Endothelial cell of umbilical vein (primary cell): ENCODE results near the gene CNOT6L. TPM values are rescaled to one million over a fixed set of nuclear protein-coding genes. Genes with fewer than 3 reads are reported as not detected.

Experiments
- BruUV-seq: library from RNA; stranded (reverse); fragments of 400-500 nt; replicated peaks from 2 replicates; lab custom pipeline; 2021; lab: Mats Ljungman, UMichigan
- CTCF ChIA-PET: fragments of 300-600, 350-600 bp; sonication (Branson Sonifier 250); formaldehyde crosslinking; loops from one replicate; lab custom pipeline; 2021; ENCODE audit warnings: antibody characterized with exemption, inconsistent platforms; lab: Charles Lee
- POLR2A ChIA-PET: fragments of 300-600, 350-600 bp; sonication (Branson Sonifier 250); formaldehyde crosslinking; loops from one replicate; lab custom pipeline; 2021; ENCODE audit warnings: antibody characterized with exemption, inconsistent platforms; lab: Charles Lee
- DNase-seq: peaks from one replicate; pipeline ENCODE4 v3.0.0-alpha.2; 2011; ENCODE audit warnings: low read depth, low spot score
- FAIRE-seq: peaks from 2 replicates; lab custom pipeline; 2011; peaks lifted over from hg19 to GRCh38; lab: Jason Lieb, UNC
- H2AFZ ChIP-seq: 2 replicates; pipeline ENCODE4 v1.6.0; 2012; ENCODE audit warnings: low read depth, low read length, control low read depth, inconsistent platforms
- H3K27ac ChIP-seq: 2 replicates; pipeline ENCODE4 v1.5.1; 2011; ENCODE audit warnings: low read depth, mild to moderate bottlenecking, control low read depth, low read length, moderate library complexity; ENCODE audit not compliant: insufficient read depth
- H3K27me3 ChIP-seq, 2 experiments: 2 replicates each; pipeline versions ENCODE4 v1.6.0 to v1.6.1; 2011; ENCODE audit warnings: low read length in 2 of 2, mixed read lengths in 1 of 2; ENCODE audit not compliant: control insufficient read depth in 2 of 2, insufficient read depth in 2 of 2
- H3K36me3 ChIP-seq, 2 experiments: 2 replicates in 1 of 2; 3 replicates in 1 of 2; pipeline ENCODE4 v1.5.1; 2011; ENCODE audit warnings: low read length in 2 of 2, mild to moderate bottlenecking in 1 of 2, moderate library complexity in 1 of 2; ENCODE audit not compliant: control insufficient read depth in 2 of 2, insufficient read depth in 2 of 2; ENCODE audit errors: extremely low read depth in 1 of 2
- H3K4me1 ChIP-seq: 3 replicates; pipeline ENCODE4 v1.5.1; 2011; ENCODE audit warnings: mild to moderate bottlenecking, low read length; ENCODE audit not compliant: control insufficient read depth, insufficient read depth; ENCODE audit errors: extremely low read depth
- H3K4me2 ChIP-seq: 2 replicates; pipeline ENCODE4 v1.6.1; 2011; ENCODE audit warnings: low read length, control low read depth, mixed read lengths; ENCODE audit not compliant: insufficient read depth
- H3K4me3 ChIP-seq, 3 experiments: fragments of 200-600 bp in 1 of 3; sonication (generic), shearing (Covaris generic) in 1 of 3; replicated peaks in 1 of 3; 2 replicates each; pipeline ENCODE4 v1.5.1; 2011 to 2016; ENCODE audit warnings: control low read depth in 3 of 3, low read length in 3 of 3, mild to moderate bottlenecking in 2 of 3, inconsistent platforms in 1 of 3, low read depth in 1 of 3, moderate library complexity in 1 of 3; ENCODE audit not compliant: insufficient read depth in 1 of 3
- H3K79me2 ChIP-seq: 2 replicates; pipeline ENCODE4 v1.6.0; 2012; ENCODE audit warnings: low read length, inconsistent platforms; ENCODE audit not compliant: control insufficient read depth, insufficient read depth
- H3K9ac ChIP-seq: replicated peaks from 2 replicates; pipeline ENCODE3; 2011; ENCODE audit warnings: low read length, control low read depth; ENCODE audit not compliant: insufficient read depth; ENCODE audit errors: extremely low read depth
- H3K9me1 ChIP-seq: replicated peaks from 3 replicates; pipeline ENCODE4 v1.6.0; 2011; ENCODE audit warnings: mild to moderate bottlenecking, low read length; ENCODE audit not compliant: control insufficient read depth, insufficient read depth; ENCODE audit errors: extremely low read depth
- H3K9me3 ChIP-seq: replicated peaks from 2 replicates; pipeline ENCODE4 v1.5.1; 2012; ENCODE audit warnings: low read length, inconsistent platforms; ENCODE audit not compliant: control insufficient read depth, insufficient read depth
- H4K20me1 ChIP-seq: replicated peaks from 2 replicates; pipeline ENCODE3; 2011; ENCODE audit warnings: mild to moderate bottlenecking, low read length; ENCODE audit not compliant: control insufficient read depth, insufficient read depth; ENCODE audit errors: extremely low read depth
- EZH2 ChIP-seq: IDR thresholded peaks from 2 replicates; pipeline ENCODE4 v1.6.1; 2012; ENCODE audit warnings: borderline replicate concordance, low read depth, mild to moderate bottlenecking, moderate library complexity, low read length, inconsistent platforms; ENCODE audit not compliant: severe bottlenecking
- FOS ChIP-seq: IDR thresholded peaks from 2 replicates; pipeline ENCODE4 v1.6.1; 2011; ENCODE audit warnings: mild to moderate bottlenecking, low read length, moderate library complexity, borderline replicate concordance; ENCODE audit not compliant: insufficient read depth
- GATA2 ChIP-seq: IDR thresholded peaks from 2 replicates; pipeline ENCODE4 v1.7.0; 2011; ENCODE audit warnings: low read depth, mild to moderate bottlenecking, moderate library complexity, mixed read lengths, low read length; ENCODE audit not compliant: insufficient read length, insufficient read depth
- JUN ChIP-seq: IDR thresholded peaks from 2 replicates; pipeline ENCODE4 v1.6.1; 2011; ENCODE audit warnings: borderline replicate concordance, low read depth; ENCODE audit not compliant: insufficient read length, insufficient read depth
- MYC ChIP-seq: IDR thresholded peaks from one replicate; pipeline ENCODE4 v1.6.1; 2011; ENCODE audit warnings: mild to moderate bottlenecking, low read depth, low read length
- POLR2A ChIP-seq: IDR thresholded peaks from 2 replicates; pipeline ENCODE4 v1.6.1; 2012; ENCODE audit warnings: low read depth, mild to moderate bottlenecking, control low read depth, low read length
- POLR2AphosphoS5 ChIP-seq: IDR thresholded peaks from 2 replicates; pipeline ENCODE4 v1.6.1; 2012; ENCODE audit warnings: low read depth, mild to moderate bottlenecking, control low read depth, low read length, moderate library complexity; ENCODE audit not compliant: insufficient read depth
- dilution Hi-C: fragments of 300-500 bp; cut with MboI; formaldehyde crosslinking; loops from one replicate; pipeline ENCODE4 v1.15.0; 2019; ENCODE audit warnings: low sequenced_read_pairs; ENCODE audit not compliant: extremely low pct_ligation_motif_present
- intact Hi-C: fragments of 100-400 bp; cut with micrococcal nuclease; formaldehyde crosslinking; loops from one replicate; pipeline ENCODE4 v1.10.0; 2022
- polyA plus RNA-seq, 4 experiments: library from polyadenylated mRNA; depleted of rRNA in 3 of 4; stranded (reverse) in 3 of 4; unstranded in 1 of 4; fragments of >200 nt; gene quantifications; 2 replicates each; pipeline versions ENCODE4 v1.2.1 to v1.2.3, GENCODE V29; 2011 to 2012; ENCODE audit warnings: missing spikeins in 1 of 4
- total RNA-seq: library from RNA; stranded (reverse); gene quantifications from 2 replicates; pipeline ENCODE4 v1.2.3, GENCODE V29; 2021
- TF ChIP-seq, protein P1 (sequence below): IDR thresholded peaks from 2 replicates; pipeline ENCODE4 v1.6.1; 2011; ENCODE audit not compliant: insufficient read depth, insufficient read length
- TF ChIP-seq, protein P2 (sequence below), 2 donors: IDR thresholded peaks; 1 replicate in 1 of 2; 2 replicates in 1 of 2; pipeline ENCODE4 v1.5.1; 2011; ENCODE audit warnings: low read length in 2 of 2, mild to moderate bottlenecking in 2 of 2, moderate library complexity in 2 of 2, control low read depth in 1 of 2, inconsistent platforms in 1 of 2, low read depth in 1 of 2; ENCODE audit not compliant: insufficient read depth in 1 of 2; ENCODE audit errors: extremely low read depth in 1 of 2

Gene CNOT6L
- total and polyA plus RNA-seq, 2 donors (not counting 3 experiments of a cell fraction or from before 2014, with no cell fraction given): 8.5 to 60.7 TPM

DNA sequence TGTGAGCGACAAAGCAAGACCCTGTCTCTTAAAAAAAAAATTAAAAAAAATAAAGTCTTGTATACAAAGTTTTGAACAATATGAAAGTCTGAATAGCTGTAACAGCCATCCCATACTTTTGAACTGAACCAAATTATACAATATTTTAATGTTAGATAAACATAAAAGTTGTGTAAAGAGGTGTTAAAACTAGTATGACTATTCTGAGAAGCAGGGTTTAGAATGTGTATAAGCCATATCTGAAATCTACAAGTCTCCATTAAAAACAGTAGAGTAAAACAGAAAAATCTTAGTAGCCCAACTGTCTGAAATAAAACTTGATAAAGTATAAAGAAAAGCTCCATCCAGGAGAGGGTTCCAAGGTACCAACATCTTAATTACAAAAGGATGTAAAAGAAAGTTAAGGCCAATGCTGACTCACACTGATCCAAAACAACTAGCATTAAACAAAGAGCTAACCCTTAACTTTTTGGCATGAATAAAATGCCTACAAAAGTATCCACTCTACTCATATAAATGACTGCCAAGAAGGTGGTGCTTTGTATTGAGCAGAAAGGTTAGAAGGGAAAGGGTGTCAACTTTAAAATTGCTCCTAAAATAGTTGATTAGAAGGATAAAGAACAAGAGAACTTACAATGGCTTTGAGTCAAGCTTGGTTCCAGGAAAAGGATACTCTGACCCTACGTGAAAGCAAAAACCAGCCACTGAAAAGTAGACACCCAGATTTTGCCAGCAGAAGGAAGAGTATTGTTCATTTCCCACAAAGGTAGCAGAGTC lies 18.5 kb downstream of the CNOT6L start:
- Histone ChIP-seq H3K27ac (peak overlapping the region; percentile 57), H3K4me3 (no peak overlapping the region), H3K27me3 (no peaks in the 10 kb centered on the region), H3K79me2 (peaks cover 92% of the 10 kb centered on the region), H3K9ac (no peak overlapping the region), H3K36me3 (no peaks in the 10 kb centered on the region), H3K9me3 (no peaks in the 10 kb centered on the region), H2AFZ (no peak overlapping the region), H3K4me1 (peaks cover 20% of the 10 kb centered on the region), H3K9me1 (no peaks in the 10 kb centered on the region), H3K4me2 (peak overlapping the region; percentile 51), H4K20me1 (peaks cover 3% of the 10 kb centered on the region)
- dilution Hi-C loops (no loop called here), intact Hi-C loops (no loop called here)
- no peak for TF ChIP-seq POLR2AphosphoS5
- TF ChIP-seq EZH2: no peak
- TF ChIP-seq JUN: peak; percentile 3
- TF ChIP-seq FOS: peak; percentile 38
- FAIRE-seq: no peak
- ChIA-PET POLR2A (interaction anchor here (0.6 to 0.7 kb wide), 3 partner anchors 11 to 643 kb away, joined by 3 read pairs; no protein-coding TSS in a partner anchor), CTCF (interaction anchor here (0.6 to 2.3 kb wide), 12 partner anchors 8 to 259 kb away, joined by 3 to 8 read pairs (median 4); partner anchors contain the start of gene MRPL1)
- peak; percentile 74 for DNase-seq
- TSS peak; percentile 35 for BruUV-seq

DNA sequence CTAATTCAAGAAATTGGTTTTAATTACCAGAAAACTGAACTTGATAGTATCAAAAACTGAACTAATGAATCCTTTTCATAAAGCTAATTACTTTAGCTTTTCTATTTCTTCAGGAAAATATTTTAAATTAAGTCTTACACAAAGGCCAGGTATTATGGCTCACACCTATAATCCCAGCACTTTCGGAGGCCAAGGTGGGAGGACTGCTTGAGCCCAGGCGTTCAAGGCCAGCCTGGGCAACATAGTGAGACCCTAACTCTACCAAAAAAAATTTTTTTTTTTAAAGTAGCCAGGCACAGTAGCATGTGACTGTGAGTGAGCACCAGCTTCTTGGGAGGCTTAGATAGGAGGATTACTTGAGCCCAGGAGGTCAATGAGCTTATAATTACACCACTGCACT lies 19.1 kb downstream of the CNOT6L start:
- no TSS peak for BruUV-seq
- peaks cover 3% of the 10 kb centered on the region for H4K20me1 ChIP-seq
- no peaks in the 10 kb centered on the region for H3K9me3 ChIP-seq
- DNase-seq (no peak), FAIRE-seq (no peak)
- no peaks in the 10 kb centered on the region for H3K36me3 ChIP-seq
- H3K4me2 ChIP-seq: no peak overlapping the region
- H2AFZ ChIP-seq: no peak overlapping the region
- no peak overlapping the region for H3K4me3 ChIP-seq
- H3K27ac ChIP-seq: no peak overlapping the region
- H3K27me3 ChIP-seq: no peaks in the 10 kb centered on the region
- intact Hi-C loops (no loop called here), dilution Hi-C loops (no loop called here)
- peaks cover 20% of the 10 kb centered on the region for H3K4me1 ChIP-seq
- H3K9me1 ChIP-seq: no peaks in the 10 kb centered on the region
- ChIA-PET POLR2A (interaction anchor here (0.6 to 0.7 kb wide), 2 partner anchors 10 to 643 kb away, joined by 3 read pairs; no protein-coding TSS in a partner anchor), CTCF (interaction anchor here (0.6 to 2.3 kb wide), 9 partner anchors 9 to 259 kb away, joined by 3 to 8 read pairs (median 5); no protein-coding TSS in a partner anchor)
- peaks cover 92% of the 10 kb centered on the region for H3K79me2 ChIP-seq
- no peak overlapping the region for H3K9ac ChIP-seq
- TF ChIP-seq JUN (no peak), FOS (no peak), POLR2A (no peak), GATA2 (no peak), EZH2 (no peak), MYC (no peak), POLR2AphosphoS5 (no peak)
- TF ChIP-seq, protein P1, sequence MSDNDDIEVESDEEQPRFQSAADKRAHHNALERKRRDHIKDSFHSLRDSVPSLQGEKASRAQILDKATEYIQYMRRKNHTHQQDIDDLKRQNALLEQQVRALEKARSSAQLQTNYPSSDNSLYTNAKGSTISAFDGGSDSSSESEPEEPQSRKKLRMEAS: no peak
- TF ChIP-seq, protein P2, sequence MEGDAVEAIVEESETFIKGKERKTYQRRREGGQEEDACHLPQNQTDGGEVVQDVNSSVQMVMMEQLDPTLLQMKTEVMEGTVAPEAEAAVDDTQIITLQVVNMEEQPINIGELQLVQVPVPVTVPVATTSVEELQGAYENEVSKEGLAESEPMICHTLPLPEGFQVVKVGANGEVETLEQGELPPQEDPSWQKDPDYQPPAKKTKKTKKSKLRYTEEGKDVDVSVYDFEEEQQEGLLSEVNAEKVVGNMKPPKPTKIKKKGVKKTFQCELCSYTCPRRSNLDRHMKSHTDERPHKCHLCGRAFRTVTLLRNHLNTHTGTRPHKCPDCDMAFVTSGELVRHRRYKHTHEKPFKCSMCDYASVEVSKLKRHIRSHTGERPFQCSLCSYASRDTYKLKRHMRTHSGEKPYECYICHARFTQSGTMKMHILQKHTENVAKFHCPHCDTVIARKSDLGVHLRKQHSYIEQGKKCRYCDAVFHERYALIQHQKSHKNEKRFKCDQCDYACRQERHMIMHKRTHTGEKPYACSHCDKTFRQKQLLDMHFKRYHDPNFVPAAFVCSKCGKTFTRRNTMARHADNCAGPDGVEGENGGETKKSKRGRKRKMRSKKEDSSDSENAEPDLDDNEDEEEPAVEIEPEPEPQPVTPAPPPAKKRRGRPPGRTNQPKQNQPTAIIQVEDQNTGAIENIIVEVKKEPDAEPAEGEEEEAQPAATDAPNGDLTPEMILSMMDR (IDR thresholded peaks at IDR 0.05; ENCODE audit: extremely low read depth in 1 of 2, insufficient read depth in 1 of 2, low read depth in 1 of 2, low read length in 2 of 2): no peak
